Activated naive CD8-positive, alpha-beta T cell treated with anti-CD3 and anti-CD28 coated beads for 36 hours (primary cell): Measurements from ENCODE around the gene ERO1A. TPM values are rescaled to one million over a fixed set of nuclear protein-coding genes. Genes with fewer than 3 reads are reported as not detected.

Experiments used
- DNase-seq: peaks from one replicate; pipeline ENCODE4 v3.0.0; 2021
- H3K27ac Mint-ChIP-seq: one replicate; pipeline ENCODE4 v1.8.0; 2022; ENCODE audit warnings: mild to moderate bottlenecking, moderate library complexity, mixed read lengths
- H3K27me3 Mint-ChIP-seq: one replicate; pipeline ENCODE4 v1.8.0; 2022; ENCODE audit warnings: mild to moderate bottlenecking, mixed read lengths
- H3K36me3 Mint-ChIP-seq: one replicate; pipeline ENCODE4 v1.8.0; 2021; ENCODE audit warnings: mild to moderate bottlenecking, mixed read lengths
- H3K4me1 Mint-ChIP-seq: one replicate; pipeline ENCODE4 v1.8.0; 2021; ENCODE audit warnings: mixed read lengths
- H3K4me3 Mint-ChIP-seq: one replicate; pipeline ENCODE4 v1.8.0; 2022; ENCODE audit warnings: mild to moderate bottlenecking, moderate library complexity, mixed read lengths
- H3K9me3 Mint-ChIP-seq: one replicate; pipeline ENCODE4 v1.8.0; 2022; ENCODE audit warnings: mixed read lengths
- total RNA-seq, 2 experiments: library from RNA; stranded (reverse); gene quantifications; one replicate each; pipeline ENCODE4 v1.2.3, GENCODE V29; 2021

Gene ERO1A
- total RNA-seq, 2 experiments from 2014 or later, result 120 to 121 TPM

- Mint-ChIP-seq H3K27ac (peak within 1 kb of the TSS; percentile 96), H3K27me3 (no peaks in the 10 kb centered on the region), H3K4me3 (peak within 1 kb of the TSS; percentile 95), H3K4me1 (peaks cover 42% of the 10 kb centered on the region), H3K36me3 (peaks cover 33% of the 10 kb centered on the region), H3K9me3 (peaks cover 1% of the 10 kb centered on the region)
- DNase-seq, result peak; percentile 91
Observed at GRCh38 chr14:52706724-52707706, 11.7 kb upstream of the ERO1A start, which contains the start of gene PSMC6. TSS of gene PSMC6 (plus strand) at chr14:52707200. CDS start at chr14:52707220, 20 bp downstream.

- Mint-ChIP-seq H3K4me3 (peak overlapping the region; percentile 95), H3K36me3 (peaks cover 32% of the 10 kb centered on the region), H3K27ac (peak overlapping the region; percentile 96), H3K27me3 (no peaks in the 10 kb centered on the region), H3K4me1 (peaks cover 36% of the 10 kb centered on the region), H3K9me3 (peaks cover 1% of the 10 kb centered on the region)
- peak; percentile 49 for DNase-seq
Observed at GRCh38 chr14:52706286-52706685, 10.9 kb upstream of the ERO1A start.

- Mint-ChIP-seq H3K36me3 (peaks cover 15% of the 10 kb centered on the region), H3K9me3 (peaks cover 1% of the 10 kb centered on the region), H3K4me3 (no peak overlapping the region), H3K4me1 (peaks cover 28% of the 10 kb centered on the region), H3K27me3 (no peaks in the 10 kb centered on the region), H3K27ac (no peak overlapping the region)
- DNase-seq, result no peak
Observed at GRCh38 chr14:52703664-52704063, 8.3 kb upstream of the ERO1A start.

- Mint-ChIP-seq H3K4me3 (no peak overlapping the region), H3K27me3 (no peaks in the 10 kb centered on the region), H3K36me3 (peaks cover 11% of the 10 kb centered on the region), H3K27ac (no peak overlapping the region), H3K4me1 (peaks cover 23% of the 10 kb centered on the region), H3K9me3 (peaks cover 1% of the 10 kb centered on the region)
- no peak for DNase-seq
Observed at GRCh38 chr14:52703225-52703624, 7.9 kb upstream of the ERO1A start.

GRCh38 chr14:52701223-52701622 lies 5.9 kb upstream of the ERO1A start:
- no peak overlapping the region for H3K4me3 Mint-ChIP-seq
- no peak for DNase-seq

DNA sequence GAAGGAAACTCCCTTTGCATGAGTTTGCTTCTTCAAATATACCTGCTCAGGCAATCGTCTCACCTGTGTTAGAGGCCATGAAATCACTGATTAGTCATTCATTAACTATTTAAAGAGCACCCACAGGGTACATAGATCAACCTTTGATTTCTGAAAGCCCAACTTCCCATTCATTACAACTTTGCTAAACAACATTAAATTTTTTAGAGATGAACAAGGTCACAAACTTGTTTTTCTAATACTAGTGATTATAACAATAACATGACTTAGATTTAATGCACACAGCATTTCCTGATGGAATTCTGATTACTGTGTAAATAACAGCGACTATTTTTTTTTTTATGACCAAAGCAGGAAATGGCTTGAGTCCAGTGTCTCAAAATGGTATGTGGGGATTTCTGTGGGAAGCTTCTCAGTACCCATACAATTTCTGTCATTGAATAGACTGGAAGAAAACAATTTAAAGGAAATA lies 5.4 kb upstream of the ERO1A start:
- no peak for DNase-seq
- Mint-ChIP-seq H3K9me3 (no peaks in the 10 kb centered on the region), H3K27ac (no peak overlapping the region), H3K27me3 (no peaks in the 10 kb centered on the region), H3K36me3 (no peaks in the 10 kb centered on the region), H3K4me1 (peaks cover 10% of the 10 kb centered on the region), H3K4me3 (no peak overlapping the region)

More at GRCh38 chr14:52701223-52701622, 5.9 kb upstream of the ERO1A start:
- no peak overlapping the region for H3K27ac Mint-ChIP-seq
- H3K9me3 Mint-ChIP-seq, result peaks cover 1% of the 10 kb centered on the region
- H3K36me3 Mint-ChIP-seq, result no peaks in the 10 kb centered on the region
- H3K27me3 Mint-ChIP-seq, result no peaks in the 10 kb centered on the region
- peaks cover 14% of the 10 kb centered on the region for H3K4me1 Mint-ChIP-seq

- Mint-ChIP-seq H3K9me3 (no peaks in the 10 kb centered on the region), H3K27me3 (no peaks in the 10 kb centered on the region), H3K4me1 (peaks cover 34% of the 10 kb centered on the region), H3K36me3 (peaks cover 33% of the 10 kb centered on the region), H3K4me3 (peak overlapping the region; percentile 98), H3K27ac (peak overlapping the region; percentile 96)
- DNase-seq, result peak; percentile 62
Observed at GRCh38 chr14:52694761-52695480, 437 bp downstream of the ERO1A start.

GRCh38 chr14:52693532-52693931 lies 1.8 kb downstream of the ERO1A start:
- Mint-ChIP-seq H3K36me3 (peaks cover 37% of the 10 kb centered on the region), H3K4me1 (peaks cover 43% of the 10 kb centered on the region), H3K27me3 (no peaks in the 10 kb centered on the region), H3K9me3 (no peaks in the 10 kb centered on the region), H3K27ac (peak overlapping the region; percentile 29), H3K4me3 (peak overlapping the region; percentile 98)
- no peak for DNase-seq

GRCh38 chr14:52693036-52693435 lies 2.3 kb downstream of the ERO1A start:
- H3K36me3 Mint-ChIP-seq, result peaks cover 37% of the 10 kb centered on the region
- H3K4me1 Mint-ChIP-seq, result peaks cover 48% of the 10 kb centered on the region
- no peaks in the 10 kb centered on the region for H3K27me3 Mint-ChIP-seq
- DNase-seq, result no peak
- no peaks in the 10 kb centered on the region for H3K9me3 Mint-ChIP-seq
- no peak overlapping the region for H3K27ac Mint-ChIP-seq
- peak overlapping the region; percentile 98 for H3K4me3 Mint-ChIP-seq

DNA sequence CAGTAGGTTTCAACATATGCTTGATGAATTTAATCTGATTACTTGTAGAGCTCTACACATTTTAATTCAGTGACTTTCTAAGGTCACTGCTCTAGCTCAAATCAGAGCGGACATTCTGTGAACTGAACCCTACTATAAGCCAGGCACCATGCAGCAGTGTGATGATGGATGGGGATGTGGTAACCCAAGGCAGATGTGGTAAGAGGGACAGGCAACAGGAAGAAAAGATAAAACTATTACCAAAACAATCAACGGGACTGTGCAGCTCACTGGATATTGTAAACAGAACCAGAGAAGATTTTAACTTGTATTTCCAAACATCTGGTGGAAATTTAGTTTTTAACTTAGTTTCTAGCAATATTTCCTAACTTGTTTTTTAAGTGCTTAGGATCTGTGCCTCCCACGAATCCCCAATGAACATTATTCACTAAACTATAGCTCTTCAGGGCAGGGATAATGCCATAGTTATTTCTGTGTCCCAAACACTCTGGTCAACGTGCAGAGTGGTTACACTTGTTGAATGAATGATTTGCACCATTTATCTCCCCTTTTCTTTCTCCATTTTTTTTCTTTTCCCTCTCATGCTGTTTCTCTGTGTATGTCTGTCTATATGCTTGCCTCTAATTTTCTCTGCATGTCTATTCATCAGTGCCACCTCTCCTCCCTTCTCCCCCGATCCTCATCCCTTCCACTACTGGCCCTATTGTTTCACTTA lies 3.0 kb downstream of the ERO1A start:
- H3K4me1 Mint-ChIP-seq, result peaks cover 52% of the 10 kb centered on the region
- peak overlapping the region; percentile 67 for H3K4me3 Mint-ChIP-seq
- no peaks in the 10 kb centered on the region for H3K9me3 Mint-ChIP-seq
- peak overlapping the region; percentile 5 for H3K27ac Mint-ChIP-seq
- no peaks in the 10 kb centered on the region for H3K27me3 Mint-ChIP-seq
- no peak for DNase-seq
- peaks cover 37% of the 10 kb centered on the region for H3K36me3 Mint-ChIP-seq

GRCh38 chr14:52690983-52691760 lies 4.2 kb downstream of the ERO1A start:
- DNase-seq, result no peak
- peak overlapping the region; percentile 18 for H3K4me3 Mint-ChIP-seq
- no peaks in the 10 kb centered on the region for H3K27me3 Mint-ChIP-seq
- no peaks in the 10 kb centered on the region for H3K9me3 Mint-ChIP-seq
- H3K36me3 Mint-ChIP-seq, result peaks cover 43% of the 10 kb centered on the region
- H3K4me1 Mint-ChIP-seq, result peaks cover 64% of the 10 kb centered on the region
- no peak overlapping the region for H3K27ac Mint-ChIP-seq

DNA sequence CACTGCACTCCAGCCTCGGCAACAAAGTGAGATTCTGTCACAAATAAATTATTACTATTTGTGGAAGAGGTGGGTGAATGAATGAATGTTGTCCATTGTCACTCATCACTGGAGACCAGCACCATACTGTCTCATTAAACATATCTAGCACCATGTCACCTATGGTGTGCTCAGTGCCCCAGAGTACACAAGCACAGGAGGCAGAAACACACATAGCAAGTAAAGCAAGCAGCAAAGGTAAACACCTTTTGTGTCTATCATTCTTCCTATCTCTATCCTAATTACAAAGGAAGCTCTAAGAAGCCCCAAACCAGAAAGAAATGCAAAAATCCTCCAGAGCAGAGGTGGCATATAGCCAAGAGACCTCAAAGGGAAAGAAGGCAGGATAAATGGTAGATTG lies 9.2 kb downstream of the ERO1A start:
- Mint-ChIP-seq H3K9me3 (no peaks in the 10 kb centered on the region), H3K27ac (no peak overlapping the region), H3K4me3 (no peak overlapping the region), H3K27me3 (no peaks in the 10 kb centered on the region), H3K36me3 (peaks cover 23% of the 10 kb centered on the region), H3K4me1 (peaks cover 55% of the 10 kb centered on the region)
- DNase-seq, result no peak

GRCh38 chr14:52683985-52684520 lies 11.3 kb downstream of the ERO1A start:
- H3K4me1 Mint-ChIP-seq, result peaks cover 41% of the 10 kb centered on the region
- no peaks in the 10 kb centered on the region for H3K27me3 Mint-ChIP-seq
- H3K9me3 Mint-ChIP-seq, result no peaks in the 10 kb centered on the region
- H3K36me3 Mint-ChIP-seq, result peaks cover 16% of the 10 kb centered on the region
- DNase-seq, result no peak
- peak overlapping the region; percentile 58 for H3K27ac Mint-ChIP-seq
- no peak overlapping the region for H3K4me3 Mint-ChIP-seq

- no peak overlapping the region for H3K4me3 Mint-ChIP-seq
- DNase-seq, result no peak
- H3K9me3 Mint-ChIP-seq, result no peaks in the 10 kb centered on the region
- no peak overlapping the region for H3K27ac Mint-ChIP-seq
- no peaks in the 10 kb centered on the region for H3K4me1 Mint-ChIP-seq
- H3K27me3 Mint-ChIP-seq, result no peaks in the 10 kb centered on the region
- peaks cover 16% of the 10 kb centered on the region for H3K36me3 Mint-ChIP-seq
Observed at GRCh38 chr14:52678591-52678990, 16.8 kb downstream of the ERO1A start.
